Lung (tissue), 12 donors: ENCODE data around the gene VRK3. TPM values are rescaled to one million over a fixed set of nuclear protein-coding genes. Genes with fewer than 3 reads are reported as not detected.
"Not testable (repeated sequence)": the region's sequence is repeated elsewhere in the genome, so short reads cannot be mapped to it uniquely, and the experiment has no call there.

Experiments
- ATAC-seq: fragments of 200-7000 bp; cut with Tn5 transposase; one replicate; pipeline ENCODE4 v1.9.1; 2020; ENCODE audit warnings: moderate number of reproducible peaks; ENCODE audit not compliant: insufficient read depth, low FRiP score
- DNase-seq, 3 donors: peaks; one replicate each; pipeline ENCODE4 v3.0.0-alpha.2; 2013 to 2017
- H3K27ac ChIP-seq, 2 donors: one replicate each; pipeline ENCODE4 v1.5.1; 2013; ENCODE audit warnings: mild to moderate bottlenecking in 2 of 2, moderate library complexity in 2 of 2, control low read depth in 1 of 2, inconsistent platforms in 1 of 2, low read depth in 1 of 2, low read length in 1 of 2
- H3K27me3 ChIP-seq, 3 donors: one replicate each; pipeline ENCODE4 v1.5.1; 2013; ENCODE audit warnings: low read length in 2 of 3; ENCODE audit not compliant: control insufficient read depth in 3 of 3, insufficient read depth in 3 of 3
- H3K36me3 ChIP-seq, 4 donors: one replicate each; pipeline ENCODE4 v1.5.1; 2013; ENCODE audit warnings: low read length in 4 of 4, mild to moderate bottlenecking in 1 of 4, moderate library complexity in 1 of 4; ENCODE audit not compliant: control insufficient read depth in 4 of 4, insufficient read depth in 4 of 4
- H3K4me1 ChIP-seq, 5 donors: one replicate each; pipeline ENCODE4 v1.5.1; 2013; ENCODE audit warnings: low read length in 5 of 5, mild to moderate bottlenecking in 2 of 5, moderate library complexity in 1 of 5; ENCODE audit not compliant: control insufficient read depth in 5 of 5, insufficient read depth in 5 of 5
- H3K4me3 ChIP-seq: one replicate; pipeline ENCODE4 v1.5.1; 2013; ENCODE audit warnings: mild to moderate bottlenecking, control low read depth, moderate library complexity
- H3K9ac ChIP-seq, 2 donors: one replicate each; pipeline ENCODE4 v1.5.1; 2013; ENCODE audit warnings: low read length in 2 of 2, control low read depth in 1 of 2; ENCODE audit not compliant: insufficient read depth in 1 of 2
- H3K9me3 ChIP-seq, 4 donors: one replicate each; pipeline ENCODE4 v1.5.1; 2013; ENCODE audit warnings: low read length in 3 of 4, mild to moderate bottlenecking in 1 of 4, moderate library complexity in 1 of 4; ENCODE audit not compliant: control insufficient read depth in 4 of 4, insufficient read depth in 3 of 4
- WGBS, 2 donors: extraction: QIAGEN DNeasy Blood & Tissue Kit; methylation state at CpG; one replicate each; pipeline ENCODE4 v1.1.7; 2013; 5-methylcytosine and 5-hydroxymethylcytosine counted together
- polyA plus RNA-seq, 2 donors: library from polyadenylated mRNA; stranded (reverse); fragments of 200-250 nt; gene quantifications; one replicate each; pipeline ENCODE4 v1.2.1, GENCODE V29; 2013
- total RNA-seq, 2 donors: library from RNA; depleted of rRNA in 1 of 2; stranded (reverse); fragments of >200 nt in 1 of 2; gene quantifications; one replicate each; pipeline ENCODE4 v1.2.1, GENCODE V29; 2014 to 2021
- TF ChIP-seq, protein P1 (sequence below): IDR thresholded peaks from 2 replicates; pipeline ENCODE4 v1.5.1; 2012; ENCODE audit warnings: mild to moderate bottlenecking; ENCODE audit errors: control extremely low read depth, extremely low read depth
- donor health status: control.
- donor health status: control.
- donor health status: Bipolar disorder and iron deficiency.
- donor health status: healthy.
- donor health status: DM: yes; HTN: yes; CAD: no.

Gene VRK3
- total and polyA plus RNA-seq, 4 donors = 15.7 to 48.0 (median 34.4) TPM

DNA sequence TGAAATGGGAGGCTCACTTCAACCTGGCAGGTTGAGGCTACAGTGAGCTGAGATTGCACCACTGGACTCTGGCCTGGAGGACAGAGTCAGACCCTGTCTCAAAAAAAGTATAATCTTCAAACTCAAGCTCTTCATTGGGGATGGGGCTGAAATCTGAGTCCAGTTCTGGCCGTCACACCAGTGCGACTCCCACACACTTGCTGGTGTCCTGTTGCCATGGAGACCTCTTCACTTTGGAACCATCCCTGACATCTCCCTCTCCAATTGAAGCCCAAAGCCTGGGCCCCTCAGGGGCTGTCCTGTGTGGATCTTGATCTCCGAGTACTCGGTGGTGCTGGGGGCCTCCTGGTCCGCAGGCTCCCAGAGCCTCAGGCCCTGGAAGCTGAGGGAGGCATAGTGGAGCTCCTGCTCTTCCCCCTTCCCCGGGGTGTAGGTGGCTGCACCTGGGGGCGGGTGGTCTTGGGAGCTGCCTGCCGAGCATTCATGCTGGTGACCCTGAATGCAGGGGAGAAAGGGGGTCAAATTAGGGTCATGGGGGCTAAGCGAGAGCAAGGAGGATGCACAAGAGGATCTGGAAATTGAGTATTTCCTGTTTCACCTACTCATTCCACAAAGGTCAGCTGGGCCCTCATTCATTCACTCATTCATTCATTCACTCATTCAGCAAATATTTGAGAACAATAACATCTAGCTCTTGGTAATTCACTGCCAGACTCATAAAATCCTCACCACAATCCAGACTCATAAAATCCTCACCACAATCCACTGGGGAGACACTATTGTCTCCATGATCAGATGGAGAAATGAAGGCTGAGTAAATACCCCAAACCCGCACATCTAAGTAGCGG, 75.2 kb downstream of the VRK3 start:
- peaks cover 0 to 30% (median 12%) of the 10 kb centered on the region in 5 donors for H3K4me1 ChIP-seq
- no peaks in the 10 kb centered on the region for H3K9me3 ChIP-seq
- H3K27me3 ChIP-seq = no peaks in the 10 kb centered on the region
- H3K9ac ChIP-seq = no peak overlapping the region
- no peak overlapping the region for H3K27ac ChIP-seq
- DNase-seq (no peak), ATAC-seq (no peak)
- TF ChIP-seq, protein P1, sequence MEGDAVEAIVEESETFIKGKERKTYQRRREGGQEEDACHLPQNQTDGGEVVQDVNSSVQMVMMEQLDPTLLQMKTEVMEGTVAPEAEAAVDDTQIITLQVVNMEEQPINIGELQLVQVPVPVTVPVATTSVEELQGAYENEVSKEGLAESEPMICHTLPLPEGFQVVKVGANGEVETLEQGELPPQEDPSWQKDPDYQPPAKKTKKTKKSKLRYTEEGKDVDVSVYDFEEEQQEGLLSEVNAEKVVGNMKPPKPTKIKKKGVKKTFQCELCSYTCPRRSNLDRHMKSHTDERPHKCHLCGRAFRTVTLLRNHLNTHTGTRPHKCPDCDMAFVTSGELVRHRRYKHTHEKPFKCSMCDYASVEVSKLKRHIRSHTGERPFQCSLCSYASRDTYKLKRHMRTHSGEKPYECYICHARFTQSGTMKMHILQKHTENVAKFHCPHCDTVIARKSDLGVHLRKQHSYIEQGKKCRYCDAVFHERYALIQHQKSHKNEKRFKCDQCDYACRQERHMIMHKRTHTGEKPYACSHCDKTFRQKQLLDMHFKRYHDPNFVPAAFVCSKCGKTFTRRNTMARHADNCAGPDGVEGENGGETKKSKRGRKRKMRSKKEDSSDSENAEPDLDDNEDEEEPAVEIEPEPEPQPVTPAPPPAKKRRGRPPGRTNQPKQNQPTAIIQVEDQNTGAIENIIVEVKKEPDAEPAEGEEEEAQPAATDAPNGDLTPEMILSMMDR = no peak
- no peaks in the 10 kb centered on the region for H3K36me3 ChIP-seq
- no peak overlapping the region for H3K4me3 ChIP-seq
- WGBS, 2 donors = 77 to 88% methylated on average over 11 of the region's 11 CpGs

DNA sequence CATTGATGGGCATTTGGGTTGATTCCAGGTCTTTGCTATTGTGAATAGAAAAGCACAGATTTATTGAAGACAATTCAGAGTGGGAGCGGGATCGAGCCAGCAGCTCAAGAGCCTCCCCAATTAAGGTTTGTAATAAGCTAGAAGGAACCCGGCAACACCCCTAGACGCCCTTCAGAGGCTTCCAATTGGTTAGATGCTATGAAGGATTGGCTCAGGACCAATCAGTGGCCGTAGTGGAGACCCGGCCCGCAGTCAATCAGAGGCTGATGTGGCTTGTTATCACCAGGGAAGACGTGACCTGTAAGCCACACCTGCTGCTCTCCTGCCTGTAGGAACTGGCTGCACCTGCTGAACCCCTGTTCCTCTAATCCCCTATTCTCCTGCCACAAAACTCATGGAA, 78.8 kb downstream of the VRK3 start:
- Histone ChIP-seq H3K27ac (no peak overlapping the region), H3K9ac (no peak overlapping the region), H3K27me3 (no peaks in the 10 kb centered on the region), H3K9me3 (no peaks in the 10 kb centered on the region), H3K4me1 (no peaks in the 10 kb centered on the region), H3K4me3 (no peak overlapping the region), H3K36me3 (no peaks in the 10 kb centered on the region)
- ATAC-seq = no peak
- TF ChIP-seq, protein P1 = no peak
- WGBS, 2 donors = 87 to 90% methylated on average over 8 of the region's 8 CpGs
- DNase-seq = no peak

DNA sequence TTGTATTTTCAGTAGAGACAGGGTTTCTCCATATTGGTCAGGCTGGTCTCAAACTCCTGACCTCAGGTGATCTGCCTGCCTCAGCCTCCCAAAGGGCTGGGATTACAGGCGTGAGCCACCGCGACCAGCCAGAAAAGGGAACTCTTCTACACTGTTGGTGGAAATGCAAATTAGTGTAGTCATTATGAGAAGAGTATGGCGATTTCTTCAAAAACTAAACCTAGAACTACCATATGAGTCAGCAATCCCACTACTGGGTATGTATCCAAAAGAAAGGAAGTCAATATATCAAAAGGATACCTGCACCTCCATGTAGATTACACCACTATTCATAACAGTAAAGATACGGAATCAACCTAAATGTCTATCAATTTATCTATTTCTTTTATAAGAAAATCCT, 80.6 kb downstream of the VRK3 start:
- not testable (repeated sequence) for H3K9ac ChIP-seq, ATAC-seq, H3K4me3 ChIP-seq, H3K9me3 ChIP-seq, H3K4me1 ChIP-seq, DNase-seq, H3K27me3 ChIP-seq, H3K27ac ChIP-seq, H3K36me3 ChIP-seq
- 46 to 70% methylated on average over 5 of the region's 5 CpGs for WGBS, 2 donors

DNA sequence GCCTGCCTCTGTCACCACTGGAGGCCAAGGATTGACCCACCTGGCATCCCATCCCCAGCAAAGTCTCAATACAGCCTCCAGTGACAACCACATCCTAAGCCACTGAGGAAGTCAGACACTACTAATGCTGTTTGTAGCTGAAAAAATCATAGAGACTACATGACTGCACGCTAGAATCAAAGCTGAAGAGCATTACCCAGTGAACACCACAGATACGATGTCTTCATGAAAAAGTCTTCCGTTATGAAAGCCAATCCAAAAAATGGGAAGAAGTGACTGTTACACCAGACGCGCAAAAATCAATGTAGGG, 84.7 kb downstream of the VRK3 start:
- no peak overlapping the region for H3K4me3 ChIP-seq
- H3K27me3 ChIP-seq = no peaks in the 10 kb centered on the region
- WGBS, 2 donors = 92 to 95% methylated on average over 5 of the region's 5 CpGs
- no peaks in the 10 kb centered on the region for H3K36me3 ChIP-seq
- peaks cover 0 to 6% (median 0%) of the 10 kb centered on the region in 5 donors for H3K4me1 ChIP-seq
- TF ChIP-seq, protein P1 = no peak
- H3K9ac ChIP-seq = no peak overlapping the region
- no peak for DNase-seq
- no peaks in the 10 kb centered on the region for H3K9me3 ChIP-seq
- no peak for ATAC-seq
- H3K27ac ChIP-seq = no peak overlapping the region
